ENCODE measurements around the gene MTUS2. TPM values are rescaled to one million over a fixed set of nuclear protein-coding genes. Genes with fewer than 3 reads are reported as not detected.
"Not testable (repeated sequence)": the region's sequence is repeated elsewhere in the genome, so short reads cannot be mapped to it uniquely, and the experiment has no call there.

MTUS2 gene
- total and polyA plus RNA-seq, 2 donors (not counting 3 experiments of a cell fraction or from before 2014, with no cell fraction given): not detected

GRCh38 chr13:29210676-29211075, 390.5 kb downstream of the MTUS2 start:
- no peaks in the 10 kb centered on the region for H3K4me1 ChIP-seq (ENCODE audit: control insufficient read depth, extremely low read depth, insufficient read depth, low read length)
- TF ChIP-seq CTCF (IDR thresholded peaks at IDR 0.05; ENCODE audit: extremely low read depth in 1 of 2, insufficient read depth in 1 of 2, low read depth in 1 of 2, low read length in 2 of 2): no peak
- no peak for TF ChIP-seq POLR2A (IDR thresholded peaks at IDR 0.05; ENCODE audit: low read depth, low read length)
- no peak for TF ChIP-seq JUN (IDR thresholded peaks at IDR 0.05; ENCODE audit: borderline replicate concordance, insufficient read depth, insufficient read length, low read depth)
- no peak for TF ChIP-seq MYC (IDR thresholded peaks at IDR 0.05; ENCODE audit: low read depth, low read length)
- TF ChIP-seq POLR2AphosphoS5 (IDR thresholded peaks at IDR 0.05; ENCODE audit: insufficient read depth, low read depth, low read length): no peak
- no peak for TF ChIP-seq EZH2 (IDR thresholded peaks at IDR 0.05; ENCODE audit: borderline replicate concordance, low read depth, low read length, severe bottlenecking)
- TF ChIP-seq FOS (IDR thresholded peaks at IDR 0.05; ENCODE audit: borderline replicate concordance, insufficient read depth, low read length): no peak
- TF ChIP-seq MAX (IDR thresholded peaks at IDR 0.05; ENCODE audit: insufficient read depth, insufficient read length): no peak
- H3K79me2 ChIP-seq (ENCODE audit: control insufficient read depth, insufficient read depth, low read length): no peaks in the 10 kb centered on the region
- FAIRE-seq: no peak
- BruUV-seq (replicated peaks): no TSS peak
- H3K4me2 ChIP-seq (ENCODE audit: insufficient read depth, low read length): no peak overlapping the region
- H3K36me3 ChIP-seq (ENCODE audit: control insufficient read depth in 2 of 2, extremely low read depth in 1 of 2, insufficient read depth in 2 of 2, low read length in 2 of 2): no peaks in the 10 kb centered on the region
- H4K20me1 ChIP-seq (replicated peaks; ENCODE audit: control insufficient read depth, extremely low read depth, insufficient read depth, low read length): no peaks in the 10 kb centered on the region
- no peak overlapping the region for H3K9ac ChIP-seq (replicated peaks; ENCODE audit: extremely low read depth, insufficient read depth, low read length)
- no peak for DNase-seq (ENCODE audit: low read depth, low spot score)
- dilution Hi-C loops (cut with MboI; ENCODE audit: extremely low pct_ligation_motif_present, low sequenced_read_pairs) (no loop called here), intact Hi-C loops (cut with micrococcal nuclease) (no loop called here)
- H3K27ac ChIP-seq (ENCODE audit: insufficient read depth, low read depth, low read length): no peak overlapping the region
- no peaks in the 10 kb centered on the region for H3K9me3 ChIP-seq (replicated peaks; ENCODE audit: control insufficient read depth, insufficient read depth, low read length)
- CTCF ChIA-PET: no interaction called here
- POLR2A ChIA-PET: no interaction called here
- no peak overlapping the region for H2AFZ ChIP-seq (ENCODE audit: low read depth, low read length)
- no peak overlapping the region for H3K4me3 ChIP-seq (replicated peaks in 1 of 3; ENCODE audit: insufficient read depth in 1 of 3, low read depth in 1 of 3, low read length in 3 of 3)
- no peaks in the 10 kb centered on the region for H3K9me1 ChIP-seq (replicated peaks; ENCODE audit: control insufficient read depth, extremely low read depth, insufficient read depth, low read length)
- H3K27me3 ChIP-seq (ENCODE audit: control insufficient read depth in 2 of 2, insufficient read depth in 2 of 2, low read length in 2 of 2): no peaks in the 10 kb centered on the region

GRCh38 chr13:29211162-29211561, 391.0 kb downstream of the MTUS2 start:
- H3K4me2 ChIP-seq (ENCODE audit: insufficient read depth, low read length); H3K4me1 ChIP-seq (ENCODE audit: control insufficient read depth, extremely low read depth, insufficient read depth, low read length); FAIRE-seq; H3K9me1 ChIP-seq (replicated peaks; ENCODE audit: control insufficient read depth, extremely low read depth, insufficient read depth, low read length); intact Hi-C loops (cut with micrococcal nuclease); BruUV-seq (replicated peaks); H4K20me1 ChIP-seq (replicated peaks; ENCODE audit: control insufficient read depth, extremely low read depth, insufficient read depth, low read length); H3K4me3 ChIP-seq (replicated peaks in 1 of 3; ENCODE audit: insufficient read depth in 1 of 3, low read depth in 1 of 3, low read length in 3 of 3); H3K27ac ChIP-seq (ENCODE audit: insufficient read depth, low read depth, low read length); H3K27me3 ChIP-seq (ENCODE audit: control insufficient read depth in 2 of 2, insufficient read depth in 2 of 2, low read length in 2 of 2); H3K9ac ChIP-seq (replicated peaks; ENCODE audit: extremely low read depth, insufficient read depth, low read length); H3K36me3 ChIP-seq (ENCODE audit: control insufficient read depth in 2 of 2, extremely low read depth in 1 of 2, insufficient read depth in 2 of 2, low read length in 2 of 2); H2AFZ ChIP-seq (ENCODE audit: low read depth, low read length); H3K9me3 ChIP-seq (replicated peaks; ENCODE audit: control insufficient read depth, insufficient read depth, low read length); POLR2A ChIA-PET; dilution Hi-C loops (cut with MboI; ENCODE audit: extremely low pct_ligation_motif_present, low sequenced_read_pairs); CTCF ChIA-PET; H3K79me2 ChIP-seq (ENCODE audit: control insufficient read depth, insufficient read depth, low read length); DNase-seq (ENCODE audit: low read depth, low spot score): not testable (repeated sequence)
